DOHH2 (cell line): ENCODE results near the gene CNOT6.
A peak's percentile ranks its signal among the peaks of the same experiment; 100 is the strongest.

Experiments
- H3F3A ChIP-seq: fragments of 200-600 bp; sonication (generic), shearing (Covaris generic); 2 replicates; pipeline ENCODE4 v1.6.0; 2016; ENCODE audit warnings: antibody characterized with exemption, mild to moderate bottlenecking; ENCODE audit not compliant: control insufficient read depth, insufficient read depth
- H3K27ac ChIP-seq: fragments of 200-600 bp; sonication (generic); 2 replicates; pipeline ENCODE4 v1.5.1; 2014; ENCODE audit warnings: low read depth, mild to moderate bottlenecking, low read length, moderate library complexity
- H3K27me3 ChIP-seq: fragments of 200-600 bp; sonication (generic); 2 replicates; pipeline ENCODE4 v1.6.1; 2014; ENCODE audit warnings: mild to moderate bottlenecking, low read length, mixed read lengths; ENCODE audit not compliant: control insufficient read depth
- H3K36me3 ChIP-seq: fragments of 200-600 bp; sonication (generic); 2 replicates; pipeline ENCODE4 v1.6.1; 2014; ENCODE audit warnings: mild to moderate bottlenecking, low read length, moderate library complexity, mixed read lengths; ENCODE audit not compliant: control insufficient read depth
- H3K4me1 ChIP-seq: fragments of 200-600 bp; sonication (generic); 2 replicates; pipeline ENCODE4 v1.6.1; 2014; ENCODE audit warnings: mild to moderate bottlenecking, low read length, mixed read lengths; ENCODE audit not compliant: control insufficient read depth
- H3K4me2 ChIP-seq: fragments of 200-600 bp; sonication (generic); 2 replicates; pipeline ENCODE4 v1.6.0; 2014; ENCODE audit warnings: mild to moderate bottlenecking, low read length, moderate library complexity
- H3K4me3 ChIP-seq: fragments of 200-600 bp; sonication (generic); 2 replicates; pipeline ENCODE4 v1.5.1; 2014; ENCODE audit warnings: mild to moderate bottlenecking, low read length, mixed read lengths
- H3K79me2 ChIP-seq: fragments of 200-600 bp; sonication (generic); 2 replicates; pipeline ENCODE4 v1.6.1; 2014; ENCODE audit warnings: mild to moderate bottlenecking, low read length, mixed read lengths; ENCODE audit not compliant: control insufficient read depth
- H3K9me2 ChIP-seq: fragments of 200-600 bp; sonication (generic); replicated peaks from 2 replicates; pipeline ENCODE4 v1.6.1; 2014; ENCODE audit warnings: mild to moderate bottlenecking, low read length, mixed read lengths; ENCODE audit not compliant: control insufficient read depth
- H3K9me3 ChIP-seq: fragments of 200-600 bp; sonication (generic); 2 replicates; pipeline ENCODE4 v1.6.1; 2014; ENCODE audit warnings: antibody characterized with exemption, low read length, mixed read lengths; ENCODE audit not compliant: control insufficient read depth, insufficient read depth
- H4K20me1 ChIP-seq: fragments of 200-600 bp; sonication (generic); 2 replicates; pipeline ENCODE4 v1.6.0; 2014; ENCODE audit warnings: low read depth, mild to moderate bottlenecking, antibody characterized with exemption, low read length, moderate library complexity; ENCODE audit not compliant: control insufficient read depth, insufficient read depth
- CTCF ChIP-seq: fragments of 200-600 bp; sonication (generic); IDR thresholded peaks from one replicate; pipeline ENCODE4 v1.5.1; 2014; ENCODE audit warnings: antibody characterized with exemption, mild to moderate bottlenecking, low read depth, low read length; ENCODE audit not compliant: poor library complexity, severe bottlenecking
- EZH2phosphoT487 ChIP-seq: fragments of 200-600 bp; sonication (generic); IDR thresholded peaks from 2 replicates; pipeline ENCODE4 v1.6.1; 2017; ENCODE audit warnings: borderline replicate concordance, mild to moderate bottlenecking, antibody characterized with exemption, low read length, moderate library complexity, mixed read lengths

Gene CNOT6

GRCh38 chr5:180590543-180591310 is 96.5 kb downstream of the CNOT6 start:
- Histone ChIP-seq H3K79me2 (no peaks in the 10 kb centered on the region), H3K4me3 (no peak overlapping the region; the same call in 1 of the 2 replicates), H4K20me1 (no peaks in the 10 kb centered on the region), H3K9me3 (no peaks in the 10 kb centered on the region), H3K4me2 (peak overlapping the region; percentile 48; the same call in 1 of the 2 replicates), H3F3A (no peaks in the 10 kb centered on the region), H3K36me3 (no peaks in the 10 kb centered on the region), H3K27ac (no peak overlapping the region), H3K4me1 (peaks cover 6% of the 10 kb centered on the region), H3K9me2 (no peaks in the 10 kb centered on the region), H3K27me3 (peaks cover 4% of the 10 kb centered on the region; the same call in 1 of the 2 replicates)
- TF ChIP-seq CTCF (no peak), EZH2phosphoT487 (no peak)

GRCh38 chr5:180591311-180591887 is 97.2 kb downstream of the CNOT6 start, which contains the start of gene SCGB3A1:
TSS of gene SCGB3A1 (minus strand) at chr5:180591499. CDS start at chr5:180591462, 37 bp downstream.
- H3K27me3 ChIP-seq = peaks cover 4% of the 10 kb centered on the region; the same call in 1 of the 2 replicates
- peak within 1 kb of the TSS; percentile 43; the same call in 1 of the 2 replicates for H3K4me3 ChIP-seq
- no peaks in the 10 kb centered on the region for H3K79me2 ChIP-seq
- H3K4me2 ChIP-seq = peak within 1 kb of the TSS; percentile 48
- no peaks in the 10 kb centered on the region for H3K36me3 ChIP-seq
- H3K9me2 ChIP-seq = no peaks in the 10 kb centered on the region
- H3K4me1 ChIP-seq = peaks cover 6% of the 10 kb centered on the region
- H3F3A ChIP-seq = no peaks in the 10 kb centered on the region
- no peaks in the 10 kb centered on the region for H4K20me1 ChIP-seq
- H3K27ac ChIP-seq = no peak within 1 kb of the TSS
- H3K9me3 ChIP-seq = no peaks in the 10 kb centered on the region
- TF ChIP-seq CTCF (no peak), EZH2phosphoT487 (no peak)

GRCh38 chr5:180592176-180592575 is 98.0 kb downstream of the CNOT6 start:
- Histone ChIP-seq H3K79me2 (no peaks in the 10 kb centered on the region), H3F3A (no peaks in the 10 kb centered on the region), H3K4me3 (no peak overlapping the region), H3K9me2 (no peaks in the 10 kb centered on the region), H4K20me1 (no peaks in the 10 kb centered on the region), H3K27ac (no peak overlapping the region), H3K27me3 (peaks cover 4% of the 10 kb centered on the region; the same call in 1 of the 2 replicates), H3K36me3 (no peaks in the 10 kb centered on the region), H3K9me3 (no peaks in the 10 kb centered on the region), H3K4me2 (no peak overlapping the region), H3K4me1 (peaks cover 6% of the 10 kb centered on the region)
- TF ChIP-seq EZH2phosphoT487 (no peak), CTCF (no peak)
